ENCODE measurements around the gene ABRAXAS1. TPM values are rescaled to one million over a fixed set of nuclear protein-coding genes. Genes with fewer than 3 reads are reported as not detected.
A peak's percentile ranks its signal among the peaks of the same experiment; 100 is the strongest.

Gene ABRAXAS1
- total and polyA plus RNA-seq, 2 of the 13 experiments (the other 11 are each of a cell fraction or from before 2014, with no cell fraction given) = 14.1 to 14.7 TPM

GRCh38 chr4:83484500-83485461 lies at the start of gene ABRAXAS1 (continued):
- TF ChIP-seq FLYWCH1 (CRISPR knock-in tag; IDR thresholded peaks at IDR 0.05) (no peak), ZNF510 (CRISPR knock-in tag; IDR thresholded peaks at IDR 0.05; ENCODE audit: low read depth) (0 out of 2 replicates have a peak, but pooled peaks have one; percentile 31), ATF1 (CRISPR knock-in tag; IDR thresholded peaks at IDR 0.05) (no peak), TRAFD1 (CRISPR knock-in tag; IDR thresholded peaks at IDR 0.05; ENCODE audit: borderline replicate concordance) (no peak), NFE2 (CRISPR knock-in tag; IDR thresholded peaks at IDR 0.05) (no peak), AGO1 (IDR thresholded peaks at IDR 0.05; ENCODE audit: low read depth, low read length, poor library complexity, severe bottlenecking) (no peak), IRX3 (CRISPR knock-in tag; IDR thresholded peaks at IDR 0.05; ENCODE audit: borderline replicate concordance, low read depth) (peak; percentile 76; the same call in 1 of the 2 replicates), ZNF670 (CRISPR knock-in tag; IDR thresholded peaks at IDR 0.05; ENCODE audit: borderline replicate concordance) (no peak; the same call in 1 of the 2 replicates), ATF6 (CRISPR knock-in tag; conservative IDR thresholded peaks at IDR 0.05) (no peak), GABPA (IDR thresholded peaks at IDR 0.05; ENCODE audit: low read depth, low read length) (no peak), GABPA (CRISPR knock-in tag; IDR thresholded peaks at IDR 0.05; ENCODE audit: low read depth) (no peak), ADNP (CRISPR knock-in tag; IDR thresholded peaks at IDR 0.05) (no peak), HOXA3 (CRISPR knock-in tag; IDR thresholded peaks at IDR 0.05) (peak; percentile 85), CBX1 (IDR thresholded peaks at IDR 0.05; ENCODE audit: low read depth) (no peak), EP300 (IDR thresholded peaks at IDR 0.05; ENCODE audit: low read depth in 2 of 2, low read length in 2 of 2) (no peak), EP300 (CRISPR knock-in tag; IDR thresholded peaks at IDR 0.05; ENCODE audit: borderline replicate concordance) (no peak), ZBTB7B (CRISPR knock-in tag; IDR thresholded peaks at IDR 0.05) (peak; percentile 37; the same call in 1 of the 2 replicates), ATF4 (CRISPR knock-in tag; IDR thresholded peaks at IDR 0.05) (peak in 1 of 2 experiments; percentile 52; a peak in 1 of 4 replicates)
- TF ChIP-seq, protein P1, sequence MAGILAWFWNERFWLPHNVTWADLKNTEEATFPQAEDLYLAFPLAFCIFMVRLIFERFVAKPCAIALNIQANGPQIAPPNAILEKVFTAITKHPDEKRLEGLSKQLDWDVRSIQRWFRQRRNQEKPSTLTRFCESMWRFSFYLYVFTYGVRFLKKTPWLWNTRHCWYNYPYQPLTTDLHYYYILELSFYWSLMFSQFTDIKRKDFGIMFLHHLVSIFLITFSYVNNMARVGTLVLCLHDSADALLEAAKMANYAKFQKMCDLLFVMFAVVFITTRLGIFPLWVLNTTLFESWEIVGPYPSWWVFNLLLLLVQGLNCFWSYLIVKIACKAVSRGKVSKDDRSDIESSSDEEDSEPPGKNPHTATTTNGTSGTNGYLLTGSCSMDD (CRISPR knock-in tag; IDR thresholded peaks at IDR 0.05) = no peak
- TF ChIP-seq, protein P2, sequence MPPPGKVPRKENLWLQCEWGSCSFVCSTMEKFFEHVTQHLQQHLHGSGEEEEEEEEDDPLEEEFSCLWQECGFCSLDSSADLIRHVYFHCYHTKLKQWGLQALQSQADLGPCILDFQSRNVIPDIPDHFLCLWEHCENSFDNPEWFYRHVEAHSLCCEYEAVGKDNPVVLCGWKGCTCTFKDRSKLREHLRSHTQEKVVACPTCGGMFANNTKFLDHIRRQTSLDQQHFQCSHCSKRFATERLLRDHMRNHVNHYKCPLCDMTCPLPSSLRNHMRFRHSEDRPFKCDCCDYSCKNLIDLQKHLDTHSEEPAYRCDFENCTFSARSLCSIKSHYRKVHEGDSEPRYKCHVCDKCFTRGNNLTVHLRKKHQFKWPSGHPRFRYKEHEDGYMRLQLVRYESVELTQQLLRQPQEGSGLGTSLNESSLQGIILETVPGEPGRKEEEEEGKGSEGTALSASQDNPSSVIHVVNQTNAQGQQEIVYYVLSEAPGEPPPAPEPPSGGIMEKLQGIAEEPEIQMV (CRISPR knock-in tag; IDR thresholded peaks at IDR 0.05; ENCODE audit: low read depth) = peak; percentile 72; the same call in 1 of the 2 replicates

Measured in HepG2 (cell line).